Osteocyte (in vitro differentiated cells): ENCODE data around the gene DCAF15. TPM values are rescaled to one million over a fixed set of nuclear protein-coding genes. Genes with fewer than 3 reads are reported as not detected.

Source experiments
- DNase-seq: peaks from one replicate; pipeline ENCODE4 v3.0.0; 2021; ENCODE audit warnings: mixed read lengths; ENCODE audit not compliant: unreplicated experiment; ENCODE audit errors: extremely low spot score
- H3K27ac Mint-ChIP-seq: one replicate; pipeline ENCODE4 v1.8.0; 2021; ENCODE audit warnings: mild to moderate bottlenecking, mixed read lengths; ENCODE audit not compliant: unreplicated experiment
- H3K27me3 Mint-ChIP-seq: one replicate; pipeline ENCODE4 v1.8.0; 2021; ENCODE audit warnings: mixed read lengths; ENCODE audit not compliant: unreplicated experiment
- H3K36me3 Mint-ChIP-seq: one replicate; pipeline ENCODE4 v1.8.0; 2021; ENCODE audit warnings: mixed read lengths; ENCODE audit not compliant: unreplicated experiment
- H3K4me1 Mint-ChIP-seq: one replicate; pipeline ENCODE4 v1.8.0; 2021; ENCODE audit warnings: mixed read lengths; ENCODE audit not compliant: unreplicated experiment
- H3K4me3 Mint-ChIP-seq: one replicate; pipeline ENCODE4 v1.8.0; 2021; ENCODE audit warnings: mild to moderate bottlenecking, moderate library complexity, mixed read lengths; ENCODE audit not compliant: unreplicated experiment
- H3K9me3 Mint-ChIP-seq: one replicate; pipeline ENCODE4 v1.8.0; 2021; ENCODE audit warnings: mixed read lengths; ENCODE audit not compliant: unreplicated experiment
- CTCF ChIP-seq: fragments of 200-600 bp; sonication (generic); IDR thresholded peaks from 2 replicates; pipeline ENCODE4 v1.5.0; 2021; ENCODE audit warnings: antibody characterized with exemption, mild to moderate bottlenecking, moderate library complexity
- total RNA-seq: library from RNA; stranded (reverse); gene quantifications from 2 replicates; pipeline ENCODE4 v1.2.1, GENCODE V29; 2021

The DCAF15 gene
- total RNA-seq, 1 donor from 2014 or later, result 29.3 TPM

- Mint-ChIP-seq H3K36me3 (peaks cover 18% of the 10 kb centered on the region), H3K27me3 (no peaks in the 10 kb centered on the region), H3K27ac (no peak overlapping the region), H3K9me3 (no peaks in the 10 kb centered on the region), H3K4me1 (peaks cover 3% of the 10 kb centered on the region), H3K4me3 (no peak overlapping the region)
- DNase-seq, result no peak
- TF ChIP-seq CTCF, result peak; percentile 29
These were observed 7.9 kb downstream of the DCAF15 start for GRCh38 chr19:13959962-13960862.

- no peak for DNase-seq
- H3K4me1 Mint-ChIP-seq, result peaks cover 3% of the 10 kb centered on the region
- no peaks in the 10 kb centered on the region for H3K9me3 Mint-ChIP-seq
- peaks cover 14% of the 10 kb centered on the region for H3K36me3 Mint-ChIP-seq
- H3K4me3 Mint-ChIP-seq, result no peak overlapping the region
- no peaks in the 10 kb centered on the region for H3K27me3 Mint-ChIP-seq
- H3K27ac Mint-ChIP-seq, result no peak overlapping the region
- TF ChIP-seq CTCF, result no peak
These were observed 8.8 kb downstream of the DCAF15 start for GRCh38 chr19:13960863-13961784.

- Mint-ChIP-seq H3K36me3 (peaks cover 11% of the 10 kb centered on the region), H3K4me3 (no peak overlapping the region), H3K9me3 (no peaks in the 10 kb centered on the region), H3K4me1 (peaks cover 3% of the 10 kb centered on the region), H3K27me3 (no peaks in the 10 kb centered on the region), H3K27ac (no peak overlapping the region)
- no peak for DNase-seq
- no peak for TF ChIP-seq CTCF
These were observed 9.8 kb downstream of the DCAF15 start for GRCh38 chr19:13961826-13962698.

- TF ChIP-seq CTCF, result no peak
- DNase-seq, result peak; percentile 83
- Mint-ChIP-seq H3K27ac (no peak overlapping the region), H3K9me3 (no peaks in the 10 kb centered on the region), H3K4me3 (no peak overlapping the region), H3K4me1 (peaks cover 3% of the 10 kb centered on the region), H3K27me3 (no peaks in the 10 kb centered on the region), H3K36me3 (peaks cover 11% of the 10 kb centered on the region)
These were observed 10.6 kb downstream of the DCAF15 start for GRCh38 chr19:13962699-13963602.
